ENCODE results near the gene SERPINA3.

Gene SERPINA3

GRCh38 chr14:94598506-94598815 is 13.7 kb upstream of the SERPINA3 start:
- no peaks in the 10 kb centered on the region for H3K36me3 ChIP-seq (replicated peaks; ENCODE audit: low read depth, low read length)
- H2AFZ ChIP-seq (ENCODE audit: low read depth, low read length): no peak overlapping the region
- no peaks in the 10 kb centered on the region for H3K9me3 ChIP-seq (ENCODE audit: insufficient read depth, low read length)
- no peaks in the 10 kb centered on the region for H3K4me1 ChIP-seq (ENCODE audit: low read length)
- H3K4me3 ChIP-seq (ENCODE audit: low read length): no peak overlapping the region
- no peak overlapping the region for H3K4me2 ChIP-seq (ENCODE audit: low read length)
- no peaks in the 10 kb centered on the region for H3K79me2 ChIP-seq (ENCODE audit: low read length)
- H3K9ac ChIP-seq (ENCODE audit: low read length): no peak overlapping the region
- H3K27ac ChIP-seq (ENCODE audit: low read length): no peak overlapping the region
- TF ChIP-seq, protein P1, sequence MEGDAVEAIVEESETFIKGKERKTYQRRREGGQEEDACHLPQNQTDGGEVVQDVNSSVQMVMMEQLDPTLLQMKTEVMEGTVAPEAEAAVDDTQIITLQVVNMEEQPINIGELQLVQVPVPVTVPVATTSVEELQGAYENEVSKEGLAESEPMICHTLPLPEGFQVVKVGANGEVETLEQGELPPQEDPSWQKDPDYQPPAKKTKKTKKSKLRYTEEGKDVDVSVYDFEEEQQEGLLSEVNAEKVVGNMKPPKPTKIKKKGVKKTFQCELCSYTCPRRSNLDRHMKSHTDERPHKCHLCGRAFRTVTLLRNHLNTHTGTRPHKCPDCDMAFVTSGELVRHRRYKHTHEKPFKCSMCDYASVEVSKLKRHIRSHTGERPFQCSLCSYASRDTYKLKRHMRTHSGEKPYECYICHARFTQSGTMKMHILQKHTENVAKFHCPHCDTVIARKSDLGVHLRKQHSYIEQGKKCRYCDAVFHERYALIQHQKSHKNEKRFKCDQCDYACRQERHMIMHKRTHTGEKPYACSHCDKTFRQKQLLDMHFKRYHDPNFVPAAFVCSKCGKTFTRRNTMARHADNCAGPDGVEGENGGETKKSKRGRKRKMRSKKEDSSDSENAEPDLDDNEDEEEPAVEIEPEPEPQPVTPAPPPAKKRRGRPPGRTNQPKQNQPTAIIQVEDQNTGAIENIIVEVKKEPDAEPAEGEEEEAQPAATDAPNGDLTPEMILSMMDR (IDR thresholded peaks at IDR 0.05; ENCODE audit: low read depth, low read length): no peak
- TF ChIP-seq EZH2phosphoT487 (IDR thresholded peaks at IDR 0.05; ENCODE audit: low read depth): no peak
- H4K20me1 ChIP-seq (ENCODE audit: insufficient read depth, low read length): no peaks in the 10 kb centered on the region
- H3K27me3 ChIP-seq (ENCODE audit: low read depth, low read length): no peaks in the 10 kb centered on the region; the same call in 1 of the 2 replicates

DNA sequence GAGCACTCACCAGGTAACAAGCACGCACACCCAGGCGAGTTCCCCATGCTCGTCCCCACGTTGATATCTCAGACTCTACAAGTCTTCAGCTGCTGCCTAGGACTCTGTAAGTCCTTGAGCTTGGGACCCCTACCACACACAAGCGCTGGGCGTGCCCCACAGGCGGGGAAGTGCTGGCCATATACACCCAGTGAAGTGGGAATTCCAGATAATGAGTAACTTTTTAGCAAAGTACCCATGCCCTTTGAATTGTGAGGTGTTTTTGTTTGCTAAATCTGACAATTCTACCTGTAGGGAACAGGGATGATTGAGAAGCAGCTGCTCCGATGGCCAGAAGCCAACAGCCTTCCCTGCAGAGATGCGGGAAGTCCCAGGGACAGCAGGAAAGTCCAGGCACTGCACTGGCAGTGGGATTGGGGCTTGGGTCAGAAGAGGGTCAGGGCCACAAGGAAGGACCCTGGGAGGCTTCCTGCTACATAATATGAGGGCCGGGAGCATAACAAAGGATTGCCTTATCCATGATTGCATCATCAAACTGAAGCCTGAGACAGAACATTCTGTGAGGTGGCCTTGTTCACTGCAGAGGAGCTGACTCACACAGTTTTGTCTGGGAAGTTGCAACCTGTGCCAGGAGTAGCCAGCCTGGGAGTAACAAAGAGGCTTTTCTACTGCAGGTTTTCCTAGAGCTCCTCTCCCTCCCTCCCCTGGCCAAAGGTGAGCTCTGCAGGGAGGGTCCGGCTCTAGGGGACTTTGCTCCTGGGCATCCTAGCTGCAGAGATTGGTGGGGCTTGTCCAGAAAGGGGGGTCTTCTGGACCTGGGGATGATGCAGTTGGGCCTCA is 13.2 kb upstream of the SERPINA3 start:
- Histone ChIP-seq H3K4me2 (ENCODE audit: low read length) (no peak overlapping the region), H3K4me1 (ENCODE audit: low read length) (no peaks in the 10 kb centered on the region), H3K9me3 (ENCODE audit: insufficient read depth, low read length) (no peaks in the 10 kb centered on the region), H3K27ac (ENCODE audit: low read length) (no peak overlapping the region), H3K4me3 (ENCODE audit: low read length) (no peak overlapping the region), H3K36me3 (replicated peaks; ENCODE audit: low read depth, low read length) (no peaks in the 10 kb centered on the region), H3K79me2 (ENCODE audit: low read length) (no peaks in the 10 kb centered on the region), H4K20me1 (ENCODE audit: insufficient read depth, low read length) (no peaks in the 10 kb centered on the region), H3K9ac (ENCODE audit: low read length) (no peak overlapping the region), H3K27me3 (ENCODE audit: low read depth, low read length) (peaks cover 3% of the 10 kb centered on the region; the same call in 1 of the 2 replicates), H2AFZ (ENCODE audit: low read depth, low read length) (no peak overlapping the region)
- TF ChIP-seq EZH2phosphoT487 (IDR thresholded peaks at IDR 0.05; ENCODE audit: low read depth): no peak
- TF ChIP-seq, protein P1 (IDR thresholded peaks at IDR 0.05; ENCODE audit: low read depth, low read length): no peak

DNA sequence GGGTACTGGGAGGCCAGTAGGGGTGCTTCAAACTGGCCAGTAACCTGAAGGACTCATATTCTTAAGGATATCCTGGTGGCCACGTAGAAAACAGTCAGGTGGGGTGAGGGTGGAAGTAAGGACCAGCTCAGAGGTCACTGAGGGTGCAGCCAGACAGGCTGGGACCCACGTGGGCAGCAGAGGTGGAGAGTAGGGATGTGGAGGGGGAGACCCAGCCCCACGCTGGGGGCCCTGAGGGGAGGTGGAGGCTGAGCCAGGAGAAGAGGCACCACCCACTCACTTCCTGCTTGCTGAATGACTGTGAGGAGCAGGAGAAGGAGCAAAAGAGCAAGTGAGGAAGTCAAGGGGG is 12.6 kb upstream of the SERPINA3 start:
- no peaks in the 10 kb centered on the region for H3K79me2 ChIP-seq (ENCODE audit: low read length)
- H4K20me1 ChIP-seq (ENCODE audit: insufficient read depth, low read length): no peaks in the 10 kb centered on the region
- H3K27me3 ChIP-seq (ENCODE audit: low read depth, low read length): peaks cover 9% of the 10 kb centered on the region
- H3K4me1 ChIP-seq (ENCODE audit: low read length): no peaks in the 10 kb centered on the region
- no peak overlapping the region for H3K4me3 ChIP-seq (ENCODE audit: low read length)
- H3K36me3 ChIP-seq (replicated peaks; ENCODE audit: low read depth, low read length): no peaks in the 10 kb centered on the region
- no peak overlapping the region for H2AFZ ChIP-seq (ENCODE audit: low read depth, low read length)
- no peak overlapping the region for H3K4me2 ChIP-seq (ENCODE audit: low read length)
- no peak overlapping the region for H3K27ac ChIP-seq (ENCODE audit: low read length)
- no peaks in the 10 kb centered on the region for H3K9me3 ChIP-seq (ENCODE audit: insufficient read depth, low read length)
- TF ChIP-seq, protein P1 (IDR thresholded peaks at IDR 0.05; ENCODE audit: low read depth, low read length): no peak
- no peak for TF ChIP-seq EZH2phosphoT487 (IDR thresholded peaks at IDR 0.05; ENCODE audit: low read depth)
- no peak overlapping the region for H3K9ac ChIP-seq (ENCODE audit: low read length)

GRCh38 chr14:94600148-94600545 is 12.0 kb upstream of the SERPINA3 start:
- no peak overlapping the region for H3K27ac ChIP-seq (ENCODE audit: low read length)
- H3K4me2 ChIP-seq (ENCODE audit: low read length): no peak overlapping the region
- TF ChIP-seq EZH2phosphoT487 (IDR thresholded peaks at IDR 0.05; ENCODE audit: low read depth): no peak
- TF ChIP-seq, protein P1 (IDR thresholded peaks at IDR 0.05; ENCODE audit: low read depth, low read length): no peak
- no peak overlapping the region for H3K4me3 ChIP-seq (ENCODE audit: low read length)
- H3K36me3 ChIP-seq (replicated peaks; ENCODE audit: low read depth, low read length): no peaks in the 10 kb centered on the region
- H3K4me1 ChIP-seq (ENCODE audit: low read length): no peaks in the 10 kb centered on the region
- H3K27me3 ChIP-seq (ENCODE audit: low read depth, low read length): peaks cover 14% of the 10 kb centered on the region
- H4K20me1 ChIP-seq (ENCODE audit: insufficient read depth, low read length): no peaks in the 10 kb centered on the region
- no peaks in the 10 kb centered on the region for H3K79me2 ChIP-seq (ENCODE audit: low read length)
- no peak overlapping the region for H2AFZ ChIP-seq (ENCODE audit: low read depth, low read length)
- no peak overlapping the region for H3K9ac ChIP-seq (ENCODE audit: low read length)
- no peaks in the 10 kb centered on the region for H3K9me3 ChIP-seq (ENCODE audit: insufficient read depth, low read length)

All from OCI-LY3 (cell line).